DND-41 (cell line): ENCODE measurements around the gene PMAIP1.

ENCODE experiments used
- ATAC-seq: fragments of 200-7000 bp; cut with Tn5 transposase; 3 replicates; pipeline ENCODE4 v1.9.1; 2021; ENCODE audit warnings: low read depth; ENCODE audit not compliant: insufficient read depth
- DNase-seq: peaks from one replicate; pipeline ENCODE4 v3.0.0-alpha.2; 2020
- H2AFZ ChIP-seq: 2 replicates; pipeline ENCODE4 v1.6.0; 2012; ENCODE audit warnings: low read depth, low read length
- H3K27ac ChIP-seq: 2 replicates; pipeline ENCODE4 v1.5.1; 2012; ENCODE audit warnings: low read length, inconsistent platforms
- H3K27me3 ChIP-seq: fragments of 200-600 bp; sonication (generic); 2 replicates; pipeline ENCODE4 v1.6.0; 2012; ENCODE audit warnings: low read length, mild to moderate bottlenecking, inconsistent platforms; ENCODE audit not compliant: insufficient read depth, poor library complexity
- H3K36me3 ChIP-seq: 2 replicates; pipeline ENCODE4 v1.5.1; 2012; ENCODE audit warnings: low read length, inconsistent platforms; ENCODE audit not compliant: insufficient read depth
- H3K4me1 ChIP-seq: 2 replicates; pipeline ENCODE4 v1.5.1; 2012; ENCODE audit warnings: mild to moderate bottlenecking, low read length; ENCODE audit not compliant: insufficient read depth
- H3K4me2 ChIP-seq: 2 replicates; pipeline ENCODE4 v1.6.0; 2012; ENCODE audit warnings: mild to moderate bottlenecking, moderate library complexity, low read length, inconsistent platforms; ENCODE audit not compliant: insufficient read depth
- H3K4me3 ChIP-seq, 2 experiments: fragments of 200-600 bp in 1 of 2; shearing (Covaris generic) in 1 of 2; 2 replicates each; pipeline ENCODE4 v1.5.1; 2012 to 2016; ENCODE audit warnings: inconsistent platforms in 2 of 2, low read length in 2 of 2, mild to moderate bottlenecking in 2 of 2, low read depth in 1 of 2, moderate library complexity in 1 of 2
- H3K79me2 ChIP-seq: 2 replicates; pipeline ENCODE4 v1.6.0; 2012; ENCODE audit warnings: low read length, inconsistent platforms; ENCODE audit not compliant: insufficient read depth
- H3K9ac ChIP-seq: 2 replicates; pipeline ENCODE4 v1.6.0; 2012; ENCODE audit warnings: low read depth, mild to moderate bottlenecking, inconsistent platforms, low read length, moderate library complexity
- H3K9me3 ChIP-seq: 2 replicates; pipeline ENCODE4 v1.5.1; 2012; ENCODE audit warnings: low read length, moderate library complexity, mild to moderate bottlenecking, inconsistent platforms; ENCODE audit not compliant: insufficient read depth, severe bottlenecking
- H4K20me1 ChIP-seq: 2 replicates; pipeline ENCODE4 v1.6.0; 2012; ENCODE audit warnings: low read length; ENCODE audit not compliant: insufficient read depth
- CTCF ChIP-seq: IDR thresholded peaks from 2 replicates; pipeline ENCODE4 v1.5.1; 2012; ENCODE audit warnings: borderline replicate concordance, low read length, moderate library complexity, mild to moderate bottlenecking; ENCODE audit not compliant: poor library complexity, severe bottlenecking; ENCODE audit errors: extremely low read depth
- EZH2 ChIP-seq: IDR thresholded peaks from 3 replicates; pipeline ENCODE4 v1.6.1; 2012; ENCODE audit warnings: borderline replicate concordance, low read depth, mild to moderate bottlenecking, moderate library complexity, low read length, inconsistent platforms; ENCODE audit not compliant: severe bottlenecking

Gene PMAIP1

GRCh38 chr18:59906203-59906602, 6.4 kb downstream of the PMAIP1 start:
- H2AFZ ChIP-seq: no peak overlapping the region; the same call in 1 of the 2 replicates
- 0 out of 2 replicates have a peak overlapping the region, but pooled peaks have one; percentile 16 for H3K9ac ChIP-seq
- ATAC-seq: no peak
- H4K20me1 ChIP-seq: peaks cover 31% of the 10 kb centered on the region; the same call in 1 of the 2 replicates
- peaks cover 65% of the 10 kb centered on the region for H3K4me1 ChIP-seq
- no peaks in the 10 kb centered on the region for H3K9me3 ChIP-seq
- no peaks in the 10 kb centered on the region for H3K27me3 ChIP-seq
- H3K36me3 ChIP-seq: peaks cover 32% of the 10 kb centered on the region
- DNase-seq: no peak
- H3K4me3 ChIP-seq: no peak overlapping the region
- H3K27ac ChIP-seq: peak overlapping the region; percentile 70
- TF ChIP-seq CTCF (no peak), EZH2 (no peak)
- peaks cover 29% of the 10 kb centered on the region for H3K79me2 ChIP-seq
- H3K4me2 ChIP-seq: no peak overlapping the region

- ATAC-seq (peak; percentile 49), DNase-seq (peak; percentile 54)
- H3K79me2 ChIP-seq: peaks cover 19% of the 10 kb centered on the region
- peak overlapping the region; percentile 33 for H3K4me2 ChIP-seq
- no peak overlapping the region for H3K4me3 ChIP-seq
- H3K9ac ChIP-seq: peak overlapping the region; percentile 20
- H2AFZ ChIP-seq: peak overlapping the region; percentile 60
- no peak for TF ChIP-seq CTCF
- H3K27me3 ChIP-seq: no peaks in the 10 kb centered on the region
- no peaks in the 10 kb centered on the region for H3K9me3 ChIP-seq
- H3K4me1 ChIP-seq: peaks cover 56% of the 10 kb centered on the region
- peak overlapping the region; percentile 70 for H3K27ac ChIP-seq
- H3K36me3 ChIP-seq: peaks cover 25% of the 10 kb centered on the region
- H4K20me1 ChIP-seq: peaks cover 22% of the 10 kb centered on the region; the same call in 1 of the 2 replicates
Measured at GRCh38 chr18:59907172-59907571, 7.4 kb downstream of the PMAIP1 start.

GRCh38 chr18:59907660-59908059, 7.9 kb downstream of the PMAIP1 start:
- DNase-seq: no peak
- H4K20me1 ChIP-seq: peaks cover 17% of the 10 kb centered on the region; the same call in 1 of the 2 replicates
- H2AFZ ChIP-seq: no peak overlapping the region
- H3K27me3 ChIP-seq: no peaks in the 10 kb centered on the region
- 0 out of 3 replicates have a peak, but pooled peaks have one; percentile 6 for ATAC-seq
- H3K27ac ChIP-seq: peak overlapping the region; percentile 70
- peaks cover 52% of the 10 kb centered on the region for H3K4me1 ChIP-seq
- H3K36me3 ChIP-seq: peaks cover 20% of the 10 kb centered on the region
- H3K4me2 ChIP-seq: no peak overlapping the region
- peak overlapping the region; percentile 20; the same call in 1 of the 2 replicates for H3K9ac ChIP-seq
- no peak for TF ChIP-seq EZH2
- no peak for TF ChIP-seq CTCF
- no peak overlapping the region for H3K4me3 ChIP-seq
- H3K79me2 ChIP-seq: peaks cover 14% of the 10 kb centered on the region
- H3K9me3 ChIP-seq: no peaks in the 10 kb centered on the region

- no peaks in the 10 kb centered on the region for H3K27me3 ChIP-seq
- no peak for ATAC-seq
- H3K4me2 ChIP-seq: no peak overlapping the region
- H3K27ac ChIP-seq: no peak overlapping the region
- peaks cover 9% of the 10 kb centered on the region; the same call in 1 of the 2 replicates for H3K36me3 ChIP-seq
- H3K4me3 ChIP-seq: no peak overlapping the region
- peaks cover 40% of the 10 kb centered on the region for H3K4me1 ChIP-seq
- no peaks in the 10 kb centered on the region for H3K9me3 ChIP-seq
- DNase-seq: no peak
- H2AFZ ChIP-seq: no peak overlapping the region
- H3K79me2 ChIP-seq: peaks cover 3% of the 10 kb centered on the region; the same call in 1 of the 2 replicates
- TF ChIP-seq CTCF (no peak), EZH2 (no peak)
- H3K9ac ChIP-seq: no peak overlapping the region
- peaks cover 8% of the 10 kb centered on the region; the same call in 1 of the 2 replicates for H4K20me1 ChIP-seq
Measured at GRCh38 chr18:59908799-59909198, 9.0 kb downstream of the PMAIP1 start.
